SHP77 (cell line): ENCODE data around the gene ITIH1.
A peak's percentile ranks its signal among the peaks of the same experiment; 100 is the strongest.

ENCODE experiments used
- DNase-seq, 2 experiments: peaks; one replicate each; lab custom pipeline; 2025; lab: John Stamatoyannopoulos, UW

Gene ITIH1

DNA sequence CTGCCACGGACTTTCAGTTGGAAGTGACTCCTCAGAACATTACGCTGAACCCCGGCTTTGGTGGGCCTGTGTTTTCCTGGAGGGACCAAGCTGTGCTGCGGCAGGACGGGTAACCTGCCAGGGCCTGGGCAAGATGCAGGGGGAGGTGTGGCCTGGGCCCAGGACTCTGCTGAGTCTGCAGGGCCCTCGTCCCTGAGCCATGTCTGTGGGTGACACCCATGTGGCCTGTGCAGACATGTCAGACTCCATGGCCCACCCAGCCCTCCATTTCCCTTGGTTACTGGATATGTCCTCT is 12.3 kb downstream of the ITIH1 start:
- no peak for DNase-seq

DNA sequence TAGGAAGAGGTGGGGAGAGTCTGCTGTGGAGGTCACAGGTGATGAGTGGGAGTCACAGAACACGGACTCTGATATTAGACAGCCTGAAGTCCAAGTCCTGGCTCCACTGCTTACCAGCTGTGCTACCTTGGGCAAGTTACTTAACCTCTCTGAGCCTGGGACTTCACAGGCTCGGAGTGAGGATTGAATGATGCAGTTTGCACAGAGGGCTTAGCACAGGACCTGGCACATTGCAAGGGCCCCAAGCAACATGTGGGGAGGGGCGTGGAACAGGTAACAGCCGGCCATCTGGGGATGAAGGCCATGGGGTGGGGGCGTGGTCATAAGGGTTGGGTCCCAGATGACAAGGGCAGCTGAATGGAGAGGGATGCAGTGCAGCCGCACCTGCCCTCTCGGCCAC is 12.9 kb downstream of the ITIH1 start:
- DNase-seq, result no peak

DNA sequence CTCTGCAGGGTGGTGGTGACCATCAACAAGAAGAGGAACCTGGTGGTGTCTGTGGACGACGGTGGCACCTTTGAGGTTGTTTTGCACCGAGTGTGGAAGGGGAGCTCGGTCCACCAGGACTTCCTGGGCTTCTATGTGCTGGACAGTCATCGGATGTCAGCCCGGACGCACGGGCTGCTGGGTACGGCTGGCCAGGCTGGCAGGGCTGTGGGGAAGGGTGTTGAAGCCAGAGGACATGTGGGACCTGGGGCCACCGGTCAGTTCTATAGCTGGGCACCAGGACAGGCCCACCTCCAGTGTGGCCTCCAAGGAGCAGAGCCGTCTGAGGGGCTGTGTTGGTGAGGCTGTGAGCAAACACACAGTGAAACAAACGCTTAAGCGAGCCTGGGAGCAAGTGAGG is 13.3 kb downstream of the ITIH1 start:
- DNase-seq, result no peak

DNA sequence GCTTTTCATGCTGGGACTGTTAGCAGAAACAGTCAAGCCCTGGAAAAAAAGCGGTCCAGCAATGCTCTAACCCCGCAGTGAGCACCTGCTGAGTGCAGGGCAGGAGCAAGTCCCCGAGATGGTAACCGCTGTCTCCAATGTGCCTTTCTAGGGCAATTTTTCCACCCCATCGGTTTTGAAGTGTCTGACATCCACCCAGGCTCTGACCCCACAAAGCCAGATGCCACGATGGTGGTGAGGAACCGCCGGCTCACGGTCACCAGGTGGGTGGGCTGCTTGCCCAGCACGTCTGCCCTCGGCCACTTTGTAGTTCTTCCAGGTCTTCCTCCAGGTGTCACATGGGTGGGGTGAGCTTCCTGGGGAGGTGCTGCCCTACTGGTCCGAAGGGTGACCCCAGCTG is 14.0 kb downstream of the ITIH1 start:
- DNase-seq, result no peak

DNA sequence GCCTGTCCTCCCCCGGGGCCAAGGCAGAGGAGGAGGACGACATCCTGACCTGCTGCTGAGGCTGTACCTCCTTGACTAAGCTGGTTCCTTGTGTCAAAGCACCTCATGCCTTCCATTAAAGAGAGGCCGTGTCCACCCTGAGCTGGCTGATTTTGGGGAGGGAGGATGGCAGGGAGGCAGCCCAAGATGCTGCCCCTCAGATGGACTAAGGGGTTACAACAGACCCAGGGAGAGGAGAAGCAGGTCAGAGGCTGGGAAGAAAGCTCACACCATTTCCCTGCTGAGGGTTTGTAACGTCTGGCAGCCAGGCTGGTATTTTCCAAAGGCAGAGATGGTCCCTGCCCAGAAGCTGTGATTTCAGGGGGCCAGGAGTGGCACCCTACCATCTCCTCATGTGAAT is 14.5 kb downstream of the ITIH1 start:
- DNase-seq, result no peak

DNA sequence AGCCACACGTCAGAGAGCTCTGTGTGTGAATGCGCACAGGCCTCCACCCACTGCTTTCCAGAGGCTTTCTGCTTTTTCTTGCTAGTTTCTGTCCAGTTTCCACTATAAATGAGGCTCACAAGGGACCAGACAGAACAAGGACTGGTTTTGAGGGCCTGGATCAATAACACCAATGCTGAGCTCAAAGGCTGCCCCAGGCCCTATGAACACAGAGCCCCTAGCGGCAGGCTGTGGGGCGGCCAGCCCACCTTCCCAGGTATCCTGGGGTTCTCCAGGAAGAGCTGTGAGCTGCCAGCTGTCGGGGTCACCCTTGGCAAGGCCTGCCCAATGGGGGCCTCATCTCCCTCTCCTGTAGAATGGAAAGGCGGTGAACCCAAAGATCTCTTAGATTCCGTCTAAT is 15.0 kb downstream of the ITIH1 start:
- DNase-seq, result no peak

DNA sequence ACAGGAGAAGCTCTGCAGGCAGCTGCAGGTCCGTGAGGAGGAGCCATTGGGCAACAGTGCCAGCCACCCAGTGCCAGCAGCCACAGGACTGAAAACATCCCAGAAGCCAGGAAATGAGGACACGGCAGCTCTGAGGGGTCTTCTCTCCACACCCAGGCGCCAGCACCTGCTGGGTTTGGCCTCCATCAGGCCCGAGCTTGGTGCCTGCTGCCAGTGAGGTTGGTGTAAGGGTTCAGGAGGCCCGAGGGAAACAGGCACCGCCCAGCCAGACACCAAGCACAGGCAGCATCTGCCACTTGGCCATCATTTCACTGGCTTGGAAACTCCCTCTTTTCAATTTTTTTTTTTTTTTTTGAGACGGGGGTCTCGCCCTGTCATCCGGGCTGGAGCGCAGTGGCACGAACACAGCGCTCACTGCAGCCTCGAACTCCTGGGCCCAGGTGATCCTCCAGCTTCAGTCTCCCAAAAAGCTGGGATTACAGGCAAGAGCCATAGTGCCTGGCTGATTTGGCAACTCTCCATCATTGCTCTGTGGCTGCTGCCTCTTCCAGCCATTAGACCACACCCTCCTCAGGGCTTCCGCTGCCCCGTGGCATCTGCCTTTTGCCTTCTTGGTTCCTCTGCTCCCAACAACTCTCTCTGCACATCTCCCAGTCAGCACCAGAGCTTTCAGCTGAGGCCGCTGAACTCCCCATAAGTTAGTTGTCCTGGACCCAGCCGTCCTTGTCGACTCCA is 15.7 kb downstream of the ITIH1 start:
- DNase-seq, result peak in 1 of 2 experiments; percentile 30

DNA sequence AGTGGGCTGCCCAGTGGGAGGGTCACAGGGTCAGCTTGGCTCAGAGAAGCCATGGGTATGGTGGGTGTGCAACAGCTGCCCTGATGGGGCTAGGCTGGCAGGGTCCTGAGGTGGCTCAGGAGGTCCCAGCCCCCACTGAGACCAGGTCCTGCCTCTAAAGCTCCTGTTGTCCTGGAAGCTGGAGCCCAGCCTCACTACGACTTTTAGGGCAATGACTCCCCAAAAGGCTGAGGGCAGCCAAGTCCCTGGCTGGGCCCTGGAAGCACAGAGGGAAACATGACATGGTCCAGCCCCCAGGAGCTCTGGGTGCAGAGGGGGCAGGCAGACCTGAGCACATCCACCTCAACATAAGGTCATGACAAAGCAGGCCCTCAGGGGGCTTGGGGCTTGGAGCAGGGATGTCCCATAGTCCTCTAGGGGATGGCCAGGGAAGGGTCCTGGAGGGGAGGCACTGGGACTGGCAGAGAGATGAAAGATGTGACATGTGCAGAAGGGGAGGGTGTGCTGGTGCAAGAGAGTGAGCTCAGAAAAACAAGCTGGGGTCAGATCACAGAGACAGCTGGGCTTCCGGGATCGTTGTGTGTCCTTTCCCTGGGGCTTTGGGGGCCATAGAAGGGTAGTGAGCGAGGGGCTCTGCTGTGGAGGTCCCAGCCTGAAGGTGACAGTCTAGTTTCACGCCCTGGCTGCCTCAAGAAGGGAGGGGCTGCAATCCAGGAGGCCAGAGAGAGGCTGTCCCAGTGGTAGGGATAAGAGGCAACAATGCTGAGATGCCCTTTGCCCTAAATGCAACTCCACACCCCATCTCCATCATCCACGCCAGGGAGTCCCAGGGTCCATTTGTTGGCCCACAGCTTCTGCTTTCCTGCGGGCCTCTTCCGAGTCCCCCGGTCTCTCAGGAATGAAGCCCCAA is 16.6 kb downstream of the ITIH1 start:
- DNase-seq, result no peak

DNA sequence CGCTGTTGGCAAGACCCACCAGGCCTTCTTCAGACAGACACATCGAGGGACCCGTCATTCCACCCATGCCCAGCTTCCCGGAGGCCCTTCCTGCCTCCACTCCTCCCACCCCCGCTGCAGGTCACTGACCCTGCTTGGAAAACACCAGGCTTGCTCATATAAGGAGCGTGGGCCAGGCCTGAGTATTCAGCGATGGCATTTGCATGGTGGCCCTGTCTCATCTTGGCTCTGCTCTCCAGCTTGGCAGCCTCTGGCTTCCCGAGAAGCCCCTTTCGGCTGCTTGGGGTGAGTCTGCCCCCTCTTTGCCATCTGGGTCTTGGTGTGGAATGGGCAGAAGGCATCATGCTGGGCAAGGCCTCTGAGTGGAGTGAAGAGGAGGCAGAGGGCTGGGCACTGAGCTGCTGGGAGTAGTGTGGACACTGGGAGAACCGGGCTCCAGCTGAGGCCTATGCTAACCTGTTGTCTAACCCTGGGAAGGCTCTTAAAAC is 17.3 kb downstream of the ITIH1 start, which contains the start of gene ITIH3:
TSS of gene ITIH3 (plus strand) at position 185 of the 488 bp plus-strand sequence. CDS start at position 193, 8 bp downstream.
- no peak for DNase-seq

DNA sequence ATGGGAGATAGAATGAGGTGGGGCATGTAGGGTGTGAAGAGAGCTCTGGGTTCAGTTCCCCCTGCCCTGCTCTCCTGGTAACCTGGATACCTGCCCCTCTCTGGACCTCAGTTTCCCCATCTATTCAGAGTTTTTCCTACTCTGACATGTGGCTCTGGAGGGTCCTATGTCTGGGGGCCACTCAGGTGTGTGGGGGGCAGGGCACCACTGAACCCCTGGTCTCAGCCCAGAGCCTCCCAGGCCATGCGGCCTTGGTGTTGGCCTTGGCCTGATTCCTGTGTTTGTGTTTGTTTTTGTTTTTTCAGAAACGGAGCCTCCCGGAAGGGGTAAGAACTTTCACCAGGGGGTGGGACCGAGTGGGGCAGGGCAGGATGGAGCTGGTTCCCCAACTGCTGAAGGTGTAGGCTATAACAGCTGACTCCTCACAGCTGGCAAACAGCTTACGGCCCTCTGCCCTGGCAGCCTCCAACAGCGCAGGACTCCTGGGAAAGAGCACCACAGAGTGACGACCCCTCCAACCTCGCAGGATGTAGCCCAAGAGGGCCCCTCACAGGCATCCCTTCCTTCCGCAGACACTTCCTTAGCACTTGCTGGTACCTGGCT is 18.0 kb downstream of the ITIH1 start:
- no peak for DNase-seq

DNA sequence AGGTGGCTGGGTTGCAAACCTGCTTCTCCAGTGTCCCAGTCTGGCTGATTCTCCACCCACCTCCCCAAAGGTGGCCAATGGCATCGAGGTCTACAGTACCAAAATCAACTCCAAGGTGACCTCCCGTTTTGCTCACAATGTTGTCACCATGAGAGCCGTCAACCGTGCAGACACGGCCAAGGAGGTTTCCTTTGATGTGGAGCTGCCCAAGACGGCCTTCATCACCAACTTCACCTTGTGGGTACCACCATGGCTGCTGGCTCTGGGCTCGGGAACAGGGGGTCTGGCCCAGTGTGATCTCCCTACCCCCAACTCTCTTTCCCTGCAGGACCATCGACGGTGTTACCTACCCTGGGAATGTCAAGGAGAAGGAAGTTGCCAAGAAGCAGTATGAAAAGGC is 19.0 kb downstream of the ITIH1 start:
- DNase-seq, result no peak

DNA sequence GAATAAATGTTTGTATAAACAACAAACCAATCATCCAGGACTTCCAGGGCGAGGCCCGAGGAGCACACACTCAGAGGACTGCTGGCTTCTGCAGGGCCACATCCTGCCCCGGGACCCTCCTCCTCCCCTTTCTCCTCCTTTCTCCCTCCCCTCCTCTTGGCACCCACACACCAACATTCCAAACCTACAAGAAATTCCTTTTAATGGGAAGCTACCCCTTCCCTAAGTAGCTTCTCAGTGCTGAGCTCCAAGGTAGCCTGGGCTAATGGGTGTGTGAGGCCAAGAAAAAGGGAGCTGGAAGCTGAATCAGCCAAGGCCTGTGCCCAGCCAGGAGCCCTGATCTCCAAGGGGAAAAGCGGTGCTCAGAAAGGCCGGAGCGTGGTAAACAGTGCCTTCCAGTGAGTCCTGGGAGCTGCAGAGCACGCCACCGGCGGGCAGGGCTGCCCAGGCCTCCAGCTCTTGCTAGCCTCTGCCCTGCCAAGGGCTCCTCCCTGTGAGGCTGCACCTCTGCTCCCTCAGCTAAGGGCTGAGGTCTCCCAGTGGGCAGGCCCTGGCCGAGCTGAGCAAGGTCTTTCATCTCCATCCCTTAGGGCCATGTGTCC is 21.1 kb downstream of the ITIH1 start:
- no peak for DNase-seq

DNA sequence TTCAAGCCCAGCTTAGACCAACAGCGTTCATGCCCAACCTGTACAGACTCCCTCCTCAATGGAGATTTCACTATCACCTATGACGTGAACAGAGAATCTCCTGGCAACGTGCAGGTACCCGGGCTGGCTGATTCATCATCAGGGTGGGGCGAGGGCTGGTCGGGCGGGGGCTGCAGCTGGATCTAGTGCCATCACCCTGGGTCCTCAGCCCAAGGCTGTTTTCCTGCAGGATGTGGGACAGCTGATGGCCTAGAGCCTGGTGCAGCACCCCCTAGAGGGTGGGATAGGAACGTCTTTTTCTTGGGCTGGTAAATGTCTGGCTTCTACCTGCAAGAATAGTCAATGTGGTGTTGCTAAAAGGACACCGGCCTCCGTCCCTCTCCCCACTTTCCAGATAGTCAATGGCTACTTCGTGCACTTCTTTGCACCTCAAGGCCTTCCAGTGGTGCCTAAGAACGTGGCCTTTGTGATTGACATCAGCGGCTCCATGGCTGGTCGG is 21.6 kb downstream of the ITIH1 start:
- peak; percentile 21 to 45 for DNase-seq

DNA sequence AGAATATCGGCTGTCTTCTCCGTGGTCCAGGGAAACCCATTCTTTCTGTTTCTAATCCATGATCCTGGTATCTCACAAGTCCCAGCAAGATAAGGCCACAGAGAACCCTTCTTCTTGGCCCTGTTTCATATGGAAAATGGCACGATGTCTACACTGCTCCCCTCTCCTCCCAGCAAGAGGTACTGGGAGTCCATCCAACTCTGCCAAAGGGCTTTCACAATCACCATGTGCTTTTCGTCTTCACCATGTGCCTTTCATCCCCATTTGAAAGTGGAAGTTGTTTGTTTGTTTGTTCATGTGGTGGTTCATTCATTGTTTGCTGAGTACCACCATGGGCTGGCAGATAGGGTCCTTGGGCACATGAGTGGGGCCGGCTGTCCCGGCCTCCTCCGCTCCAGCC is 22.7 kb downstream of the ITIH1 start:
- DNase-seq, result no peak

DNA sequence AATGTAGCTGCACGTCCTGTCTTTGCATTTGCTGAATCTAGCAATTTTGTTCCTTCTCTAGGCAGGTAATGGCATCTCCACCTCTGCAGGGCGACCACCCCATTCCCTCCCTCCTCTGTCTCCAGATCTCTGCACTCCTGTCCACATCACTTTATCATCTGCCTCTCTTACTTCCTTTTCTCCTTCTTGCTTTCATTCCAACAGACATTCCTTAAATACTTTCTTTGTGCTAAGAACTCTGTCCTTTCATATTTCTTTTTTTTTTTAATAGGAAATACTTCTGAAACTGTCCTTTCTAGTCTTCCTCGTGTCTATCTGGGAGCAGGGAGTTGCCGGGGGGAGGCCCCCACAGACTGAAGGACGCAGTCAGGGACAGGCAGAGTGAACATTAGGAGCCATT is 24.4 kb downstream of the ITIH1 start:
- DNase-seq, result no peak

DNA sequence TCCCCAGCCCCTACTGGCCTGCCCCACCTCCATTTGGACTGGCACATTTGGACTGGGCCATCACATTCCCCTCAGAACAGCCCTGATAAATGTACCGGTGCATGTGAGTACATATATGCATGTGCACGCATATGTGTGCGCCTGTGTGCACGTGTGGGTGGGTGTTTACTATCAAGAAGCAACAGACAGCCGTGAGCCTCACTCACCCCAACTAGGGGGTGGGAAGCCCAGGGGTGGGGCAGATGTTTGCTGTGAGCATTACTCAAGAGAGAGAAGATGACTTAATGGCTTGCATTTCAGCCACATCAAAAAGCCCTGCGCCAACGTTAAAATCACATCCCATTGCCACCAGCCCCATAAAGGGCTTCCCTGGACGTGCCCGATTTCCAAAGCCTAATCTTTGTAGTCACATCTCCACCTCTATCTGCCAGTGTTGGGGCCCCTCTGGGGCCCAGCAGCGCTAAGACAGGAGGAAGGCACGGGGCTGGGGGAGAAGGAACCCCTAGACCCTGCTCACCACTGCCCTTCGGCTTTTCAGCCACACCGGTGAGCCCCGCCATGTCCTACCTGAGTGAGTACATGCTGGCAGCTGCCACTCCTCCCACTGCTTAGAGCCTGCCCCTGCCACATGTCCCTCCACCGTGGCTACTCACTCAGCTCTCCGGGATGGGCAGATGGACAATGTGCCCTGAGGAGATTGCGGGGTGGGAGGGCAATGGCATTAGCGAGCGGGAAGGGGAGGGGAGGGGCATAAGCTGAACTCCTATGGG is 28.1 kb downstream of the ITIH1 start:
- DNase-seq, result no peak

DNA sequence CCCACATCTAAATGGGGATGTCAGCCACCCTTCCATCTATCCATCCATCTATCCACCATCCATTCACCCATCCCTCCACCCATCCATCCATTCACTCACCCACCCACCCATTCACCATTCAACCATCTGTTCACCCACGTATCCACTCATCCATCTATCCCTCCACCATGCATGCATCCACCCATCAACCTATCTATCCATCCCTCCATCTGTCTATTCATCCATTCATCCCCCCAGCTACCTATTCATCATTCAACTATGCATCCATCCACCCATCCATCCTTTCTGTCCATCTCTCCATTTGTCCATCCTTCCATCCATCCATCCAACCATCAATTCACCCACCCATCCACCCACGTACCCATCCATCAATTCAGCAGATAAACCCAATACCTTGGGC is 31.8 kb downstream of the ITIH1 start:
- DNase-seq, result no peak

DNA sequence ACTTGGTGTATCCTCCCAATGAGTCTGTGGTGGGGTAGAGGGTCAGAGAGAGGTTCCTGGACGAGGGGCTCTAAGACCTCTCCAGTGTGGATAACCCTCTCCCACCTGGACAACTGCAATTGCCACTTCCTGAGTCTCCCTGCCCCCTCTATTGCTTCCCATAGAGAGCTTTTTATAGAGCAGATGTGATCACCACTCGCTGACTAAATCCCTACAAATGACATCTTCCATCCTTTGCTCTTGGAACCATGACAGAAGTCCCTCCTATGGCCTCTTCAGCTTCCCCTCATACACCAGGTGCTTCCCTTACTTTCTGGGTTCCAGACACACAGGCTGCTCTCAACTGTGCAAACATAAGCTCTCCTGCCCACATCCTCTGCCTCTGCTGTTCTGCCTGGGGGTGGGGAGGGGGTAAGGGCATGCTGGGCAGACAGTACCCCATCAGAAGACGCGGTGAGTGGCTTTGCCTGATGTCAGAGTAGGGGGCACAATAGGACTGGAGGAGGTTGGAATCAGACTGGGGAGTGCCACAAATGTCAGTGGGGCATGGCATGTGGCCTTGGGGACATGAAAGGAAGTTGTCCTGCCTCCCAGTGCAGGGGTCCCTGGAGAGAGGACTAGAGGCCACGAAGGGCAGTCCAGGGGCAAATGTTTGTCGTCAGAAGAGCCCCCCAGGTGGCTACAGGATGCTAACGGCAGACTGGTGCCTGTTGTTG is 32.4 kb downstream of the ITIH1 start:
- peak; percentile 85 to 88 for DNase-seq

DNA sequence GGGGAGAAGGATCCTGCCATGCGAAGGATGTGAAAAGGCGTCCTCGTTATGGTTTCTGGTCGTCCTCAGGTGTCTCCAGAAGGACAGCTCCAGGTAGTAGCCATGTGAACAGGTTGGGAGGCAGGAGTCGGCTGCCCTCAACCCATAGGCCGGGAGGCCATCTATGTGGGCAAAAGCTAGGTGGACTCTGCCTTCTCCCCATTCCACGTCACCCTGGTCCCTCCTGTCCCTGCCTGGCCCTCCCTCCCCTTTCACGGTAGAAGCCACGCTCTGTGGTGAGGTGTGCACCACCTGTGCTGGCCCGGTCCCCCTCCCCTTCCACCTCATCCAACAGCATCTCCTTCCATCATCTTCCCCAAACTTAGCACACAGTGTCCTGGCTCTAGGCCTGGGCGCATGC is 33.5 kb downstream of the ITIH1 start:
- DNase-seq, result no peak

DNA sequence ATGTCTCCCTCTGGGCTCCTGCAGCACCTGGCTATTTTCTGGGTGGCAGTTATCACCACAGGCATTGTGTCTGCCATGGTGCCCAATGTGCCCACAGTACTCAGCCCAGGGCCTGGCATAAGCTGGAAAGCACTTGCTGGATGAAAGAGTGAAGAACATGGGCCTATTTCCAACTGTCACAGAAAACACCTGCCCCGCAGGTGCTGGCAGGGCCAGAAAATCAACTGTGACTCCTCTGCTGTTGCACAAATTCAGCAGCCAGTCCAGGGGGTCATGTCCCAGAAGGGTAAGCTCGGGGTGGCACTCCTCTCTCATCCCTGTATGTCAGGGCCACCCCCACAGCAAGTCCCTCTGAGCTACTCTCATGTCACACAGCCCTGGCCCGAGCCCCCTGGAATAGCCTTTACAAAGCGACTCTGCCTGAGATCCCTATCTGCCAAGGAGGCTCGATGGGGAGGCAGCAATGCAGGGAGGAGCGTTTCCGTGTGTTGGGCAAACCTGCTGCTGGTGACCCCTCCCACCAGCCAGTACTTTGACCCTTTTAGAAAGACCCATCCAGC is 34.1 kb downstream of the ITIH1 start:
- DNase-seq, result no peak

DNA sequence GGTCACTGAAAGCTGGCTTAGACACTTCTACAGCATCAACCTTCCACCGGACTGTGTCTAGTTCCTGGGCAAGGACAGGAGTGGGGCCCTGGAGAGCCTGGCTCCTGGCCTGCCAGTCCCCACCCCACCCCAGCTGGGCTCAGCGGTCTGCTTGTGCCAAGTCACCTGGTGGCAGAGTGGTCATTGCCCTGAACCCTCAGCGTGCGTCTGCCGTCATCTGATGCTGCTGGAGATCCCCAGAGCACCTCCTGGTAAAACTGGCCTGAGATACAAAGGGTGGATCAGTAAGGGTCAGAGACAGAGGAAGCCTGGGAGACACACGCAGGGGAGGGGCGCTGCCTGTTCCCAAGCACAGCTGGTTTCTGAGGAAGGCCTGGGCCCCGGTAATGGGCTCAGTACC is 36.4 kb downstream of the ITIH1 start:
- no peak for DNase-seq
